Activated CD4-positive, CD25-positive, alpha-beta regulatory T cell treated with anti-CD3 and anti-CD28 coated beads, Interleukin-2, amount 50 U/mL, for 16 hours (primary cell): ENCODE data around the gene KCTD17.

ENCODE experiments used
- DNase-seq: peaks from one replicate; pipeline ENCODE4 v3.0.0-alpha.2; 2020; ENCODE audit warnings: low read depth, low spot score

The KCTD17 gene, protein sequence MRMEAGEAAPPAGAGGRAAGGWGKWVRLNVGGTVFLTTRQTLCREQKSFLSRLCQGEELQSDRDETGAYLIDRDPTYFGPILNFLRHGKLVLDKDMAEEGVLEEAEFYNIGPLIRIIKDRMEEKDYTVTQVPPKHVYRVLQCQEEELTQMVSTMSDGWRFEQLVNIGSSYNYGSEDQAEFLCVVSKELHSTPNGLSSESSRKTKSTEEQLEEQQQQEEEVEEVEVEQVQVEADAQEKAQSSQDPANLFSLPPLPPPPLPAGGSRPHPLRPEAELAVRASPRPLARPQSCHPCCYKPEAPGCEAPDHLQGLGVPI

DNA sequence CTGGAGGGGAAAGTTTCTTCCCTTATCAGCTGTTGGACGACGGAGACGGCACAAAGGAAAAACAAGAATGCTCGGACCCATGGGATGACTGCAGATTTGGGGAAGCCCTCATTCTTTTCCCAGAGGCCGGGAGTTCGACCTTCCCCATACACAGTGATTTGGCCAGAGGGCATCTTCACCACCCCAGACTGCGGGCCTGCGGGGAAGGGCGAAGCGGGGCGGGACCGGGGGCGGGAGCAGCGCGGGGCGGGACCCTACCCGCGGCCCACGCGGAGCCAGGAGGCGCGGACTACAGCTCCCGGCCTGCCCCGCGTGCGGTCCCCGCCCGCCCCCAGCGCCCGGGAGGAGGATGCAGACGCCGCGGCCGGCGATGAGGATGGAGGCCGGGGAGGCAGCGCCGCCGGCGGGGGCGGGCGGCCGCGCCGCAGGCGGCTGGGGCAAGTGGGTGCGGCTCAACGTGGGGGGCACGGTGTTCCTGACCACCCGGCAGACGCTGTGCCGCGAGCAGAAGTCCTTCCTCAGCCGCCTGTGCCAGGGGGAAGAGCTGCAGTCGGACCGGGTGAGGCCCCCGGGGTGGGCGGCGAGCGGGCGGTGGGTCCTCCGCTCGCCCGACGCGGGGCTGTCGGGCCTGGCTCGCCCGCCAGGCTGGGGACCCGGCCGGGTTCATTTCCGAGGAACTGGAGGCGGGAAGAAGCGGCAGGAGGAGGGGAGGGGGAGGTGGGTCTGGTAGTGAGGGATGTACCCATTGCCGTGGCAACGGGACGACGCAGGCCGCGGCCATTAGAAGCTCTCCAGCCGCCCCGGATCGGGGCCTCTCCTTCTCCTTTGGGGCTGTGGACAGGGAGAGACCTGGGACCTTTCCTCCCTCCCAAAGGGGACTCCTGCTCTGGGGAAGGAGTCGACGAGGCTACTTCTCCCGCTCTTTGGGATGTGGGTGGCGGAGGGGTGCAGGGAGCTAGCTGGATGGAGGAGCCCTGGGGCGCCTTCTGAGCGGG is at the start of gene KCTD17:
TSS of gene KCTD17 (plus strand) at position 352 of the 995 bp plus-strand sequence. CDS start at position 371, 19 bp downstream.
- peak; percentile 49 for DNase-seq

DNA sequence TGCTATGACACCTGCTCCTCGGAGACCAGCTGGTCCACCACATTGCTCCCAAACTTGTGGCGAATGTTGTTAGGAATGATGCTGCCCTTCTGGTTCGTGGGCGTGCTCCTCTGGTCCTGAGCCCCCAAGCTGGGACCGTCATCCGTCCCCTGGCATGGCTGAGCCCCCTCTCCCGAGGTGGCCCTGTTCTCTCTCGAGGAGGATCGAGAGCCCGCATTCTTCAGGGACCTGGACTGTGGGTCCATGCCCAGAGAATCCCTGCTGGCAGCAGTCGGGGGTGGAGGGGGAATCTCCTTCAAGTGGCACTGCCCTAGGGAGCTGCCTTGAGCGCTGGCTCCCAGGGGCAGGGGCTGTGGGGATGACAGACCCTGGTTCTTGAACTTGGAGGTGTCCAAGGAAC is 49.7 kb upstream of the KCTD17 start:
- DNase-seq, result no peak

DNA sequence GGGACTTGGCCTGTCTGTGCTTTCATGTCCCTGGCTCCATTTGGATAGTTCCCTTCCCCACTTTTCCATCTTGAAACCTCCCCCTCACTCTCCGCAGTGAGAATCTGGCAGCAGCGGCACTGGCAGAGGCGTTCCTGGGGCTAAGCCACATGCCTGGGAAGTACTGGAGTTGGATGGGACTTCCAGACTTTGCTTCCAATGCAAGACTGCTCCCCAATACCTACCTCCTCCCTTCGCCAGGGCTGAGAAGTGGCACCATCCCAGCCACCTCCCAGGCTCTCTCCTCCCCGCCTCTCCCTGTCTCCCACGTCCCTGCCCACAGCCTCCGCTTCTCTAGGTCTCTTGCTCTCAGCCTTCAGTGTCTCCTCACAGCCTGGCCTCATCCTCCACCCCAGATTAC is 48.9 kb upstream of the KCTD17 start:
- no peak for DNase-seq

DNA sequence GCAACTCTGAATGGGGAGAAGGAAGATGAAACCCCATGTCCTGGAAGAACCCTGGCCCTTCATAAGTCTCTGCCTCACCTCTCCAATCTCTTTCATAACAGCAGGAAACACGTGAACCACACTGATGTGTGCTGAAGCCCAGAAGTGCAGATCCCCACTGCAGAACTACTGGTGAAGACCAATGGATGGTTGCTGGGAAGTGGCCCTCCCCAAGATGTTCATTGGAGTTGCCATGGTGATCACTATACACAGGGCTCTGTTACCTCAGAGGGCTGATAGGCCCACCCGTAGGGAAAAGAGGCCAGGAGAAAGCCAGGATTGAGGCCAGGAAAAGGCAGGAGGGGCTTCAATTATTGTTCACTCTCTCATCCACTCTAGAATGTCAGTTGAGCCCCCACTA is 43.9 kb upstream of the KCTD17 start:
- DNase-seq, result no peak

DNA sequence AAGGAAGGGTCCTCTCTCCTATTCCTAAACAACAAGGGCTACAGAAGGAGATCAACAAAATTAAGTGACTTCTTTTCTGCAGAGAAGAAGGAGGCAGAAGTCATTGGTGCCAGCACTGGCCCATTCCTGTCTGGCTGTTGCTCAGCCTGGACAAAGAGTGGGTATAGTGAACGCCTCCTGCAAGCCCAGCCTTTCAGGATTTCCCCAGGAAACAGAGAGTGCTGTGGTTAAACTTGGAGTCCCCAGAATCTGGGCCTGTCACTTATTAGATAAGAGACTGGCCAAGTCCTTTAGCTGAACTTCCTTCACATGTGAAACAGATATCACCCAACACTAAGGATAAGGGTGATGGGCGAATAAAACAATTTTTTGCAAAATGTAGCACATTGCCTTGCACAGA is 43.2 kb upstream of the KCTD17 start:
- no peak for DNase-seq

DNA sequence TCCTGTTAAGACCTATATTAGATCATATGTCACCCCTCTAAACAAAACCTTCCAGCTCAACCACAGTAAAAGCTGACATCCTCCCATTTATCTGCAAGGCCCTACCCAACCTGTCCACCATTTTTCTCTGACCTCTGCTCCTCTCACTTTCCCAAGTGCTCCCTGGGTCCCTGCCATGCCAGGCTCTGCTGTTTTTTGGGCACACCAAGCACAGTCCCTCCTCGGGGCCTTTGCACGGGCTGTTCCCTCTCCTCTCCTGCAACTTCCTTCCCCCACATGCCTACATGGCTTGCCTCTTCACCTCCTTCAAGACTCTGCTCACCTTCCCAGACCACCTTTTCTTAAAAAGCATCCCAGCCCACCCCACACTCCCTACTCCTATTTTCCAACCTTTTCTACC is 42.1 kb upstream of the KCTD17 start:
- no peak for DNase-seq

DNA sequence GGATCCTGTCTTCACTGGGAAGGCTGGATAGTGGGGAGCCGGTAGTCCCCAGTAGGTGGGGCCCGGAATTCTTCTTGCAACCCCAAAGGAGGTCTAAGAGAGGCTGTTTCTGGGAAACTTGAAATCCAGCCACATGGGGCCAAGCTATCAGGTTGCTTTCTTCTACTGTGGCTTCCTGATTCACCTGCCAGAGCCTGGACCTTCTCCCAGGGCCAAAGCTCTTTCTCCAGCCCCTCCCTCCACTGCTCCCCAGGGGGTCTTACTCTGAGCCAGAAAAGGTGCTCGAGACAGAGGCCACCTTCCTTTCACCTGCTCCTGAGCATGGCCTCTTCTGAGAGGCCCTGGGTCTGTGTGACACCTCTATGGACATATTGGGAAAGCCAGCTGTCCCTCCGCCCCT is 41.4 kb upstream of the KCTD17 start:
- DNase-seq, result no peak

DNA sequence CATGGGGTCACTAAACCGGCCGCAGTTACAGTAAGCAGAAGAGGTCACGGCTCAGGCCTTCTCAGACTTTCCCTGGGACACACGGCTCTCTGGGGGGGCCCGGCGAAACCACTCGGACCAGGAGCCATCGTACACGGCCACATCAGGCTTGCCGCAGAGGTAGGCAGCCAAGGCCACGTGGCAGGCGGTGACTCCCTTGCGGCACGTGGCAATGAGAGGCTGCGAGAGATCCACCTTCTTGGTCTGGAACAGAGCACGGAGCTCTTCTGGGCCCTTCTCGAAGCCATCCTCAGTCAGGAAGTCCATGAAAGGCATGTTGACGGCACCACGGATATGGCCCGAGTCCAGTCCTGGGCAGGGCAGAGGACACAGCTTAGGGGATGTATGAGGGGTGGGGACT is 40.6 kb upstream of the KCTD17 start:
- DNase-seq, result no peak

DNA sequence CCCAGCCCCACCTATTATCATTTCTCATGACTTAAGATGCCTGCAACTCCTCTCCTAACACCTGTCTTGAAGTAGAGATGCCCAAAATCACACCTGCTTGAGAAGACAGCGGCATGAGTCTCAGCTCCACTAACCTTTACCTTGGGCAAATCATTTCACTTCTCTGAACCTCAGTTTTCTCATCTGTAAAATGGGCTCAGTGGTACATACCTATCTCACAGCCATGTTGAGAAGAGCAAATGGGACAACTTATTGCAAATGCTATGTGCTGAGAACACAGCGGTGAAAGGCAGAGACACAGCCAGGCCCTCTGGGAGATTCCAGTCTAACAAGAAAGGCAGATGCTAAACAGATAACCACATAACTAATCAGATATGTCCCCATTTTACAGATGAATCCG is 40.1 kb upstream of the KCTD17 start:
- no peak for DNase-seq

DNA sequence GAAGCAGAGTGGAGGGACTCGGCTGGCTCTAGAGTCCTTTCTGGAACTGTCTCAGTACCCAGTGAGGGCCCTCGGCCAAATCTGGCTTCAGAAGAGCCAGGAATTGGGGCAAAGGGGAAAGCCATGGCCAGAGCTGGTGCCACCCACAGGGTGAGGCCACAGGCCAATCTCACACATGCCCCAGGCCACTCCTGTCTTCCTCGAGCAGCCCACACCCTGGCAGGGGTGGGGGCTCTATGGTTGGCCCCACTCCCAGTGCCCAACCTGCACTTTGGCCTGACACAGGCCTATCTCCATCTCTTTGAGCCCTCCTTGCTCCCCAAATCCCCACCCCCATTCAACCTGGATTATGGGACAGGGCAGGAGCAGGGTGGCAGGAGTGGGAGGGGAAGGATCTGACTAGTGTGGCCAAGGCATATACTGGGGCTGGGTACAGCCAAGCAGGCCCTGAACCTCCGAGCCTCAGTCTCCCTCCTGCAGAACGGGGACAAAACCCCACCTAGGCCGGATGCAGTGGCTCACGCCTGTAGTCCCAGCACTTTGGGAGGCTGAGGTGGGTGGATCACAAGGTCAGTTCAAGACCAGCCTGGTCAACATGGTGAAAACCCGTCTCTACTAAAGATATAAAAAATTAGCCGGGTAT is 39.2 kb upstream of the KCTD17 start:
- no peak for DNase-seq

DNA sequence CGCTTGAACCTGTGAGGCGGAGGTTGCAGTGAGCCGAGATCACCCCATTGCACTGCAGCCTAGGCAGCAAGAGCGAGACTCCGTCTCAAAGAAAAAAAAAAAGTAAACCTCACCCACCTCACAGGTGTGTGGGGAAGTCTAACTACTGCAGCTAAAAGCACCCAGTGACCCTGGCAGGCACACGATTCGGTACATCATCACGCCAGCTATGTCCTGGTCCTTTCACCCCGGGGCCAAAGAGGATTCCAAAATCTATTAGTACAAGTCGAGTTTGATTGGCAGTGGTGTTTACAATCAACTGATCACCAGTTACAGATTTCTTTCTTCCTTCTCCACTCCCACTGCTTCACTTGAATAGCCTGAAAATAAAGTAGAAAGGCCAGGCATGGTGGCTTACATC is 38.6 kb upstream of the KCTD17 start:
- DNase-seq, result no peak

DNA sequence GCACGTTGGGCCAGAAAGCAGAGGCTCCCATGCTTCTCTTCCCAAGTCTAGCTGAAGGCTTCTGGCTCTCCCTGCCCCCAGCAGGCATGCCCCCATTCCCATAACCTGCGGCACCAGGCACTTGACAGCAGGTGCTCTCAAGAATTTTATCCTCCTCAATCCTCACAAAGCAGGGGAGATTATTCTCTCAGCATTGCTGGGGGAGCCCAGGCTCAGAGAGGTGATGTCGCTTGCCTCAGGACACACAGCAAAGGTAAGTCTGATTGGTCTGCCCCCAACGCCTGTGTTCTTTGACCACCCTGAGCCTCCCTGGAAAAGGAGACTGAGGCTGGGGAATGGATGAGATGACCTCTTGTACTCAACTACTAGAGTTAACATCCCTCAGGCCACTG is 37.1 kb upstream of the KCTD17 start:
- DNase-seq, result no peak

DNA sequence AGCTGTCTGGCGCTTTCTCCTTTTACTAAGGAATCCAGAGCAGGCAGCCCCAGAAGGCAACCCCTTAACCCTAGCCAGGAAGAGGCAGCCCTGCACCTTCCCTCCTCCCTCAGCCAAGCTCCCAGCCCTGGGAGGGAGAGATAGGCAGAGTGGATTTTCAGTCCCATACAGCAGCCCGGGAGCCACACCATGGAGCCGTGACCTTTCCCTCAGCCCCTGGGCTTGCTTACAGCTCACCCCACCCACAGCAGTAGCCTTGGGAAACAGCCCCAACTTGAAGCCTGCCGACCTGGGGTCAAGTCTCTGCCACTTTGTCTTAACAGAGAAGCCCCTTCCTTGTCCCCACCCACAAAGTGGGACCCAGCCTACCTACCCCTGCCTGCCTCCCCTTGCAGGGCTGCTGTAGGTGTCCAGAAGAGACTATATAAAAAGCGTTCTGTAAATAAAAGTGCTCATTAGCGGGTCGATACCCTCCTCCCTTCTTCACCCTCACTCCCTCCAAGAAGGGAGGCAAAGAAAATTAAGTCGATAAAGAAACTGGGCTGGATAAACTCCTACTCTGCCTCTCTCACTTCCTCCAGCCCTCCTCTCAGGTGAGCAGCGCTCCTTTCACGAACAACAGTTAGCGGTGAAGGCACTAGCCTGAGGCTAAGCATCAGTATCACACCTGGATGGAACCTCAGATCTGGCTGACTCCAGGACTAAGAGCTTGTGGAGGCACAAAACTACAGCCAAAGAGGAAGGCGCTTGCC is 36.5 kb upstream of the KCTD17 start:
- no peak for DNase-seq

DNA sequence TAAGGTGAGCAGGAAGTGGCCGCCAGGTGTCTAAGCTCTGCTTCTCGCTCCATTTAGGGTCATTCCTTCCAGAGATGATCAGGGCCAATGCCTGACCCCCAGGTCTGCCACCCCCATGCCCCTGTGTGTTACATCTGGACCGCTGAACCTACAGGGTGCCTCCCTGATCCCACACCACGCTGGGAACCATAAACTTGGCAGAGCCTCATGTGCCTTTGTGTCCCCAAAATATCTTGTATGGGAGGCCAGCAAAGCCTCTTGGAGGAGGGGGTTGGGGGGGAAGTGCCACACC is 36.0 kb upstream of the KCTD17 start:
- no peak for DNase-seq

DNA sequence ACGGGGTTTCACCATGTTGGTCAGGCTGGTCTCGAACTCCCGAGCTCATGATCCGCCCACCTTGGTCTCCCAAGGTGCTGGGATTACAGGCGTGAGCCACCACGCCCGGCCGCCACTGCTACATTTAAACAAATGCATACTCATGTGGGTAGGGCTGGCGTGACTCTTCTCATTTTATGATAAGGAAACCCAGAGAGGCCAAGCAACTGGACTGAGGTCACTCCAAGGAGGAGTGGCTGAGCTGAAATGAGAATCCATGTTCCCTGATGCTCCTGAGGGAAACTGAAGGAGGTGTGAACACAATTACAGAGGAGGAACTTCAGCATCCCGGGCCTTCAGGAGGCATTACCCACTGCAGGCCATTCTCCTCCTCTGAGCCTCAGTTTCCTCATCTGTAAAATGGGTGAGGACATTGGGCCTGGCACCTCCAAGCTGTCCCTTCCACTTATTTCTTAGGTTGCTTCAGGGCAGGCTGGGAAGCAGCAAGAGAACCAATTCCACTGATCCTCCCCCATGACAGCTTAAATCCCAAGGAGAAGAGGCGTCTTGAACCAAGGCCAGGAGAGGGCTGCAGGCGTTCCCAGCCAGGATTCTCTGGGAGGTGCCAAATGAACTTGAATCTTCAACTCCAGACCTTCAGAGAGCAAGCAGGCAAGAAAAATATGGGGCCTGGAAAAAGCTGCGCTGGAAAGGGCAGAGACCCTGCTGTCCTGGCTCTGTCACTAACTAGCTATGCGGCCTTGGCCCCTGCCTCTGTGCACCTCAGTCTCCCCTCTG is 35.2 kb upstream of the KCTD17 start:
- no peak for DNase-seq

DNA sequence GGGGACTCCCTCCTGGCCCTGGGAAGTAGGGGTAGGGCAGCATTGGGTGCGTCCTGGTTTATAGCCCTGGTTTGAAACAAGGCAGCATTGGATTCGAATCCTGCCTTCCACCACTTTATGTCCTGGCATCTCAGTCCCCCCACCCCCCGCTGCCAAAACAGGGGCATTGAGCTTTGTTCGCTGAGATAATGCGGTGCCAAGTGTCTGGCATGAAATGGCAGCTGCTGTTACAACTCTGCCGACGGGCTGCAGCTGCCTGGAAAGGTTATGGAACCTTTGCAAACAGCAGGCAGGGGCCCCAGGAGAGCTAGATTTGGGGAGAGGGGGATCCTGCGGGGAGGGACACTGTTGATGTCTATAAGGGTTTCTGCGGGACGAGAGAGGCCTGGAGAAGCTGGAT is 34.2 kb upstream of the KCTD17 start:
- no peak for DNase-seq

DNA sequence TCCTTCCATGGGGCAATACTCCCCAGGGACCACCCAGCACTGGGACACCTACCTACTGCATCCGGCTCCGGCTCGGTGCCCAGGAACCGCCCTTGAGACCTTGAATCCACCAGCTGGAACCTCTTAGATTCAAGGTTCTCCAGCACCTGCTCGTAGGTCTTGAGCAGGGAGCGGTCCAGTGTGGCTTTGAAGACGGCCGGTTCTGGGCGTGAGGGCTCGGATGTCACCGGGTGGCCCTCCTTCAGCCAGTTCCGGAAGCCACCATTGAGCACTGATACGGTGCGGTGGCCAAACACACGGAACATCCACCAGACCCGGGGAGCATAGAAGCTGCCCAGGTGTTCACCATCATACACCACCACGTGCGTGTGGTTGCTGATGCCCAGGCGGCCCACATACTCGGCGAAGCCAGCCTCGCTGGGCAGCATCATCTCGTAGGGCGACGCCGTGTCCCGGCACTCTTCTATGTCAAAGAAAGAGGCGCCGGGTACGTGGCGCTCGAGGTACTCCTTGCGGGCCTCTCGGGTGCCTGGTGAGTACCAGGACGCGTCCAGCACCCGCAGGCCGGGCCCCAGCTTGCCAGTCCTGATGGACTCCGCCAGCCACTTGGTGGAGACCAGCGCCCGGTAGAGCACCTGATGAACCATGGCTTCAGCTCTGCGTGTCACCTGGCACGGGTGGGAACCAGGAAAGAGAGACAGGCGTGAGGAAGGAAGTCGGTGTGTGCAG is 33.3 kb upstream of the KCTD17 start:
- DNase-seq, result no peak

DNA sequence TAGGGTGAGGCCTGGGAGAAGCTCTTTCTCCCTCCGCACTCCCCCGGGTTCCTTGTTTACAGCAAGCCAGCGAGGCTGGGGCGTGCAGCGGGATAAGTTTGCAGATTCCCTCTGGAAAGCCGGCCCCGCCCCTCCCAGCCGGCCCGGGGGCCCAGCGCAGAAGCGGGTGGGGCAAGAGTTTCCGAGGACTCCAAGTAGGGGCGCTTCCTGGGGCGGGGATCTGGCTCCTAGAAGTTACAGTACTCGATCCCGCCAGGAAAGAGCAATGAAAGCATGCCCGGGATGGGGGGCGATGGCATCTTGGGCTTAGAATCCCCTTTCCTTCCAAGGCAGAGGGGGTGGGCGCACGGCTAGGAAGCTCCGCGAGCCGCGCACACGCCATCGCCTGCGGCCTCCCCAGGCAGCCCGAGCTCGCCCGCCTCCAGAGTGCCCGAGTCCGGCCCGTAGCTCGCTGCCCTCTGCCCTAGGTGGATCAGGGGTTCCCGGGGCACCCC is 32.7 kb upstream of the KCTD17 start:
- DNase-seq, result no peak

DNA sequence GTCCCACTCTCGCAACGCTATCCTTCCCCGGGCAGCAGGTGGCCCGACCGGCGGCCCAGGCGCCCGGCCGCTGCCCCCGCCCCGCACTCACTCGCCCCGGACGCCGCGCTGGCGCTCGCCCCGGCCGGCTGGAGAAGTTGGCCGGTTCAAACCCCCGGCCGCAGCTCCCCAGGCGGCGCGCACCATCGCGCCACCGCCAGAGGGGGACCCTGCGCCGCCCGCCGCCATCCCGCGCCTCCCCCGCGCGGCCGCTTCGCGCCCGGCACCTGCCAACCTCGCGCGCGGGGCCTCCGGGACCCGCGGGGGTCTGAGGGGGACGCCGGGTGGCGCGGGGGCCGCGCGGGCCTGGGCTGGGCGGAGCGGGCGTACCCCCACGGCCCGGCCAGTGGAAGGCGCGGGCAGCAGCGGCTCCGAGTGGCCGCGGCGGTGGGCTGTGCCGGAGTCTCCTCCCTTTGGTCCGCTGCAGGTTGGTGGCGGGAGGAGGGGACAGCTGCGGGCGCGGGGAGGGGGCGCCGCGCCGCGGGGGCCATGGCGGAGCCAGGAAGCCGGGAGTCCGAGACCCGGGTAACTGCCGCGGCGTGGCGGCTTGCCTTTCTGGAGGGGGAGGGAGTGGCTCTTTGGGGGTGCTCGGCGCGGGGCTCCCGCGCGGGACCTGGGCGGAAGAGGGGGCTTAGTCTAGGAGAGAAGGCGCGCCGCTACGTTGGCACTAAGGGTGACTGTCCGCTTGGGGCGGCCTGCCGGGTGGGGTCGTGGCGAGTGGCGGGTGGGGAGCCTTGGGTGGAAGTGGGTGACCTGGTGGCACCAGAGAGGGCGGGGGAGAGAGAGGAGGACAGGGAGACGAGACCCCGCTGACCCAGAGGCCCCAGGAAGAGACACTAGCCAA is 32.0 kb upstream of the KCTD17 start, which contains the start of the genes MPST and TST:
TSS of gene MPST (plus strand) at position 434 of the 883 bp plus-strand sequence. CDS start at position 529, 95 bp downstream.
TSS of gene TST (minus strand) at position 139 of the 883 bp plus-strand sequence. CDS start 715 bp downstream, outside the sequence.
- no peak for DNase-seq
